ENCODE results near the gene SHQ1.

The SHQ1 gene

GRCh38 chr3:72848703-72849081, 447 bp upstream of the SHQ1 start:
- no peak for DNase-seq (ENCODE audit: low read depth)

GRCh38 chr3:72847282-72847681, 963 bp downstream of the SHQ1 start:
- no peak for DNase-seq (ENCODE audit: low read depth)

- no peak for DNase-seq (ENCODE audit: low read depth)
Measured at GRCh38 chr3:72846166-72846565, 2.1 kb downstream of the SHQ1 start.

- no peak for DNase-seq (ENCODE audit: low read depth)
Measured at GRCh38 chr3:72844436-72844993, 3.7 kb downstream of the SHQ1 start.

- DNase-seq (ENCODE audit: low read depth) = no peak
Measured at GRCh38 chr3:72839057-72839456, 9.2 kb downstream of the SHQ1 start.

GRCh38 chr3:72836923-72837322, 11.3 kb downstream of the SHQ1 start:
- DNase-seq (ENCODE audit: low read depth) = no peak

- DNase-seq (ENCODE audit: low read depth) = no peak
Measured at GRCh38 chr3:72836416-72836815, 11.8 kb downstream of the SHQ1 start.

GRCh38 chr3:72830452-72831223, 17.6 kb downstream of the SHQ1 start:
- no peak for DNase-seq (ENCODE audit: low read depth)

GRCh38 chr3:72829701-72830100, 18.5 kb downstream of the SHQ1 start:
- no peak for DNase-seq (ENCODE audit: low read depth)

GRCh38 chr3:72821161-72821781, 27.0 kb downstream of the SHQ1 start:
- DNase-seq (ENCODE audit: low read depth) = no peak

GRCh38 chr3:72820415-72820814, 27.8 kb downstream of the SHQ1 start:
- no peak for DNase-seq (ENCODE audit: low read depth)

GRCh38 chr3:72818905-72819304, 29.3 kb downstream of the SHQ1 start:
- no peak for DNase-seq (ENCODE audit: low read depth)

GRCh38 chr3:72818092-72818773, 30.0 kb downstream of the SHQ1 start:
- DNase-seq (ENCODE audit: low read depth) = no peak

- no peak for DNase-seq (ENCODE audit: low read depth)
Measured at GRCh38 chr3:72816862-72817355, 31.3 kb downstream of the SHQ1 start.

GRCh38 chr3:72814308-72814707, 33.9 kb downstream of the SHQ1 start:
- DNase-seq (ENCODE audit: low read depth) = no peak

GRCh38 chr3:72812201-72812600, 36.0 kb downstream of the SHQ1 start:
- no peak for DNase-seq (ENCODE audit: low read depth)

- no peak for DNase-seq (ENCODE audit: low read depth)
Measured at GRCh38 chr3:72811571-72811970, 36.7 kb downstream of the SHQ1 start.

- DNase-seq (ENCODE audit: low read depth) = no peak
Measured at GRCh38 chr3:72810659-72811434, 37.4 kb downstream of the SHQ1 start.

GRCh38 chr3:72810063-72810462, 38.2 kb downstream of the SHQ1 start:
- DNase-seq (ENCODE audit: low read depth) = no peak

- no peak for DNase-seq (ENCODE audit: low read depth)
Measured at GRCh38 chr3:72804361-72804760, 43.9 kb downstream of the SHQ1 start.

- DNase-seq (ENCODE audit: low read depth) = no peak
Measured at GRCh38 chr3:72803573-72803972, 44.7 kb downstream of the SHQ1 start.

- DNase-seq (ENCODE audit: low read depth) = no peak
Measured at GRCh38 chr3:72802001-72802400, 46.2 kb downstream of the SHQ1 start.
